Measurements from ENCODE around the gene IL32. TPM values are rescaled to one million over a fixed set of nuclear protein-coding genes. Genes with fewer than 3 reads are reported as not detected.

The IL32 gene
- total RNA-seq, 4 donors from 2014 or later: 8.4 to 21.1 (median 13.1) TPM

DNA sequence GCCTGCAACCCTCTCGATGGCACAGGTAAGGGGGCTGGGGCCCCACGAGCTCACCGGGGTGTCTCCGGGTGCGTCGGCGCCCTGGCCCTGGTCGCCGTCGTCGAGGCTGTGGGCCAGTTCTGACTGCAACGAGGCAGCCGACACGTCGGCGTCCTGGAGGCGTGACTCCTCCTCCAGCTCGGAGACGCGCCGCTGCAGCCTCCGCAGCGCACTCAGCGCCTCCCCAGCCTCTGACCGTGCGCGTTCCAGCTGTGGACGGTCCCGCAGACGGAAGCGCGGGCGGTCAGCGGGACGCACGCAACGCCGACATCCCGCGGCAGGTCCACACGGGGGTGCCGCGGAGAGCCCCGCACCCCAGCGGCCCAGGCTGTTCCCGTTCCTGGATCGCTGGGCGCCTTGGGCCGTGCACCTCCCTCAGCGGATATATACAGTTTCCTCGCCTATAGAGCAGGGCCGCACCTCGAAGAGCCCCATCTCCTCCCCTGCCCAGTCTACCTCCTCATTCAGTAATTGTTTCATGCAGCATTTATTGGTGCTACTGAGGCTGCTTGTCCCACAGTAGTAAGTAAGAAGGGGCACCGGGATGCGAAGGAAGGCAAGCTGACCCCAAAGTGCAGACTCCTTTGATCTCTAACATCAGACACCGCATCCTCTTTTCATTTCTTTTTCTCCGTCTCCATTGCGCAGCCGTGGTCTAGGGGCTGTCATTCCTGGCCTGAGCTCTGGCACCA is 35.8 kb upstream of the IL32 start:
- TF ChIP-seq, protein P1, sequence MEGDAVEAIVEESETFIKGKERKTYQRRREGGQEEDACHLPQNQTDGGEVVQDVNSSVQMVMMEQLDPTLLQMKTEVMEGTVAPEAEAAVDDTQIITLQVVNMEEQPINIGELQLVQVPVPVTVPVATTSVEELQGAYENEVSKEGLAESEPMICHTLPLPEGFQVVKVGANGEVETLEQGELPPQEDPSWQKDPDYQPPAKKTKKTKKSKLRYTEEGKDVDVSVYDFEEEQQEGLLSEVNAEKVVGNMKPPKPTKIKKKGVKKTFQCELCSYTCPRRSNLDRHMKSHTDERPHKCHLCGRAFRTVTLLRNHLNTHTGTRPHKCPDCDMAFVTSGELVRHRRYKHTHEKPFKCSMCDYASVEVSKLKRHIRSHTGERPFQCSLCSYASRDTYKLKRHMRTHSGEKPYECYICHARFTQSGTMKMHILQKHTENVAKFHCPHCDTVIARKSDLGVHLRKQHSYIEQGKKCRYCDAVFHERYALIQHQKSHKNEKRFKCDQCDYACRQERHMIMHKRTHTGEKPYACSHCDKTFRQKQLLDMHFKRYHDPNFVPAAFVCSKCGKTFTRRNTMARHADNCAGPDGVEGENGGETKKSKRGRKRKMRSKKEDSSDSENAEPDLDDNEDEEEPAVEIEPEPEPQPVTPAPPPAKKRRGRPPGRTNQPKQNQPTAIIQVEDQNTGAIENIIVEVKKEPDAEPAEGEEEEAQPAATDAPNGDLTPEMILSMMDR (IDR thresholded peaks at IDR 0.05; ENCODE audit: low read depth): no peak

DNA sequence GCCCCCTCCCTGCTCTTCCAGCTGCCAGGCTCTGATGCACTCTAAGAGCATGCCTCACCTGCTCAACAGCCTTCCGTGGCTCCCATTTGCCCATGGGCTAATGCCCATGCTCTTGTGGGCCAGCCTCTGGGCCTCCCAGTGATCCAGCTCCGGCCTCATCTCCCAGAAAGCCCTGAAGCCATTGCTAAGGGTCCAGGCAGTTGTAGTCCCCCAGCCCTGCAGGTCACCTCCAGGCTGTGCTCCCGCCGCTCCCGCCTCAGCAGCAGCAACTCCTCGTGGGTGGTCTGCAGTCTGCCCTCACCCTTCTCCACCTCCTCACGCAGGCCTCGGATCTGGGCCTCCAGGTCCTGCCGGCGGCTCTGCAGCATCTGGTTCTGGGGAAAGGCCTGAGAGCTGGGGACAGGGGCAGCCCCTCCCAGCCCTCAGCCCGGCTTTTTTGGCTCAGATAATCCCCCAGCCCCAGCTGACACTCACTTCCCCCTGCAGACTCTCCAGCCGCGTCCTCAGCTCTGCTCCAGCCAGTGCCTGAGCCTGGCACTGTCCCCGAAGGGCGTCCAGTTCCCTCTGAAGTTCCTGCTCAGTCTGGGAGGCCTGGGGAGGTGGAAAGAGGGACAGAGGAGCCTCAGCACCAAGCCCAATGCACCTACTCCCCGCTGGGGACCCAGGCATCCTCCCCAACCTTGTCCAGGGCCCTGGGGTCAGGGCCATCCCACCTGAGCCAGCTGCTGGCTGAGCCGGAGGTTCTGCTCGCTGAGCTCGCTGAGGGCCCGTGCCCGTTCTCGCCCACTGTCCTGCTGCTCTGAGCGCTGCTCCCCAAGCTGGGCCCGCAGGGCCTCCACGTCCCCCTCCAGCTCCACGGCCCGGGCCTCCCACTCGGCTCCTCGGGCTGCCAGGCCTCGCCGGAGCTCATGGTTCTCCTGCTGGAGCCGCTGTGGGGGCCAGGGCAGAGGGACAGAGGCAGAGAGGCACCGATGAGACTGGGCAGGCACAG is 34.9 kb upstream of the IL32 start:
- TF ChIP-seq, protein P1 (IDR thresholded peaks at IDR 0.05; ENCODE audit: low read depth): no peak

DNA sequence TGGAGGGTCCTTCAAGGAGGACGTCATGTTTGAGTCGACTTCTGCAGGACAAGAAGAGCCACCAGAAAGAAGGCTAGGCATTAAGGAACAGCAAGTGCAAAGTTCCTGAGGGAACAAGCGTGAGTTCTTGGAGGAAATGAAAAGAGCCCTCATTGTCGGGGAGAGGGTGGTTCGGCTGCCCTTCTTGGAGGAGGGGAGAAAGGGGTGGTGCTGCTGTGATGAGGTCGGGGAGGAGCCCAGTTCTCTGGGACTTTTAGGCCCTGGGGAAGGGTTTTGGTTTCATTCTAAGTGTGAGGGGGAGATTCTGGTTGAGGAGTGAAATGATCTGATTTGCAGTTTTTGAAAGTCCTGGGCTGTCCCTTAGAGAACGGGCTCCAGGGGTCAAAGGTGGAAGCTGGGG is 32.8 kb upstream of the IL32 start:
- TF ChIP-seq, protein P1 (IDR thresholded peaks at IDR 0.05; ENCODE audit: low read depth): no peak

DNA sequence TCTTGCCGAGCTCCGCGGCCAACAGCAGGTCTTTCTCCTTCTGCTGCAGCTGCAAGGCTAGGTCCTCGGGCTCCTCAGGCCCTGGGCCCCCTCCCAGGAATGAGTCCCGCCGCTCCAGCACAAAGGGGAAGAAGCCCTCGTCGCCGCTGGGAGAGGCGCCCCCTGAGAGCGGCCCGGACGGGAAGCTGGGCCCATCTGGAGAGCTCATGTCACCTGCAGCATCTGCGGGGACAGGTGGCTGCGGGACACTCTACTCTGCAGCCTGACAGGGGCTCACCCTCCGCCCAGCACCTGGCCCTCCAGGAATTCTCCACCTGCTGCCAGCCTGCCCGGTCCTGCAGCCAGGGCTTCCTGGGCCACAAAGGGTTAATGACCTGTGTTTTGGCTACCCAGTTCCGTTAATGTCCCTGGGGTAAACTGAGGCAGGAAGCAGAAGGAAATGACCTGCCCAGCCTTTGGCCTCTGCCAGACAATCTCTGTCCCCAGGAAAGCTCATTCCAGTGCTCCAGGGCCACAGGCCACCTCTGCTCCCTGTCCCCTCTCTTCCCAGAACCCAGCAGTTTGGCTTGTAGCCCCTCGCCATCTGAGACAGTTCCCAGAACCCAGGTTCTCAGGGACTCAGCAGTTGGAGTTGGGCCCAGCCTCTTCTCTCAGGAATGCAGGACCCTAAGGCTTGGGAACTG is 30.0 kb upstream of the IL32 start:
- TF ChIP-seq, protein P1 (IDR thresholded peaks at IDR 0.05; ENCODE audit: low read depth): no peak

DNA sequence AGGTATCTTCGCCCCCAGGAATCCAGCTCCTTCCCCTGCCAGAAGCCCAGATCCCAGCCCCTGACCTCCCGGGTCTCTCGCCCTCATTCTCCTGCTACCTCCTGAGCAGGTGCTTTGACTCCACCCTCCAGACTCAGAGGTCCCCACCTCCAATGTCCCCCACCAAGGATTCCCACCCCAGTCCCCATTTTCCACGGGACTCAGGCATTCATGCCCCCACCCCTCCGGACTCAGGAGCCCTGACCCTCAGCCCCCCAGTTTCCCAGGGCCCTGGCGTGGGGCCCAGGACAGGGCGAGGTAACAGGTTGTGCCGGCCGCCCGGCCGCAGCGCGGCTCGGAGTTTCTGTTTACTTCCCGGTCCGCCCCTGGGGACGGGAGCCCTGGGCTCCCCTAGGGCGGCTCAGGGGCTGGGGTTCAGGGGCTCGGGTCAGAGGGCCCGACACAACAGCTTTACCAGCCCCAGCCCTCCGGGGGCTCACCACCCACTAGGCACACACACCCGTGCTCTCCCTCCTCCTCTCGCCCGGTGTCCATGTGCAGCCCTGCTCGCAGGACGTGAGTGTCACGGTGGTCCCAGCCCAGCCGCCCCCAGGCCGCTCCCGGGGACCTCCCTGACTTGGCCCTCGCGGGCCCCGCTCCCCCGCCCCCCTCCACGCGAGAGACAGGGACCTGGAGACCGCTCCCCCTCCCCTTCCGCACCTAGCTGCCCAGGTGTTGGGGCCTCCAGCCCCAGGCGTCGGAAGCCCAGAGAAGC is 29.3 kb upstream of the IL32 start:
- TF ChIP-seq, protein P1 (IDR thresholded peaks at IDR 0.05; ENCODE audit: low read depth): no peak

DNA sequence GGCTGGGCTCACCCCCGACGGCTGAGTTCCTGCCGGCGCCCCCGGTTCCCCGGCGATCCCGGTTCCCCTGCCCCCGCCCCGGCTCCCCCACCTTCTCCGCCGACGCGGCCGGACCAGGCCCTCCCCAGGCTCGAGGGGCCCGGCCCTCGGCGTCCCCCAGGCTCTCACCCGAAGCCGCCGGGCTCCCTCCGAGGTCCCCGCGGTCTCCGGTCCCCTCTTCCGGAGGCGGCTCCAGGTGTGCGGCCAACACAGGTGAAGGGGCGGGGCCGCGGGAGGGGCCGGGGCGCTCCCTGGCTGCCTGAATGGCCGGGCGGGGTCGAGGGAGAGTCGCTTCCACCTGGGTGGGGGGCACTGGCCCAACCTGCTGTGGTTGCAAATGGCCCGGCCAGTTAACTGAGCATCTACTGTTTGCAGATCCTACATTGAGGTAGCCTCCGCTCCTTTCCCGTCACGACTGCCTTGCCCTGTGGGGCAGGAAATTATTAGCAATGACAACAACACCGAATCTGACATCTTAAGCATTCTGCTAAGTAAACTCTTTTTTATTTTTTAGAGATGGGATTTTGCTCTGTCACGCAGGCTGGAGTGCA is 28.6 kb upstream of the IL32 start, which contains the start of gene BICDL2:
TSS of gene BICDL2 (minus strand) at position 219 of the 590 bp plus-strand sequence. CDS start 1,448 bp downstream, outside the sequence.
- TF ChIP-seq, protein P1 (IDR thresholded peaks at IDR 0.05; ENCODE audit: low read depth): no peak

Data from subcutaneous adipose tissue (tissue), 4 donors.